Muscle layer of colon (tissue), 2 donors: Measurements from ENCODE around the gene FZD1.
"Not testable (repeated sequence)": the region's sequence is repeated elsewhere in the genome, so short reads cannot be mapped to it uniquely, and the experiment has no call there.

Experiments used
- H3K27ac ChIP-seq: one replicate; pipeline ENCODE4 v1.7.0; 2013; ENCODE audit warnings: low read depth, mild to moderate bottlenecking, low read length, moderate library complexity
- H3K27me3 ChIP-seq, 2 donors: one replicate each; pipeline ENCODE4 v1.7.0; 2013; ENCODE audit warnings: low read length in 2 of 2, mild to moderate bottlenecking in 2 of 2; ENCODE audit not compliant: insufficient read depth in 2 of 2, control insufficient read depth in 1 of 2
- H3K36me3 ChIP-seq: one replicate; pipeline ENCODE4 v1.7.0; 2013; ENCODE audit warnings: mild to moderate bottlenecking, low read length; ENCODE audit not compliant: insufficient read depth
- H3K4me1 ChIP-seq: one replicate; pipeline ENCODE4 v1.7.0; 2013; ENCODE audit warnings: mild to moderate bottlenecking, low read length; ENCODE audit not compliant: insufficient read depth
- H3K4me3 ChIP-seq, 2 donors: one replicate each; pipeline ENCODE4 v1.7.0; 2013; ENCODE audit warnings: low read length in 2 of 2, low read depth in 1 of 2, mild to moderate bottlenecking in 1 of 2, moderate library complexity in 1 of 2
- H3K9ac ChIP-seq: one replicate; pipeline ENCODE4 v1.7.0; 2013; ENCODE audit warnings: low read length
- H3K9me3 ChIP-seq: one replicate; pipeline ENCODE4 v1.7.0; 2013; ENCODE audit warnings: mild to moderate bottlenecking, low read length
- donor health status: abdominal sarcoma.
- donor health status: Adenocarcinoma of cecum.

The FZD1 gene

DNA sequence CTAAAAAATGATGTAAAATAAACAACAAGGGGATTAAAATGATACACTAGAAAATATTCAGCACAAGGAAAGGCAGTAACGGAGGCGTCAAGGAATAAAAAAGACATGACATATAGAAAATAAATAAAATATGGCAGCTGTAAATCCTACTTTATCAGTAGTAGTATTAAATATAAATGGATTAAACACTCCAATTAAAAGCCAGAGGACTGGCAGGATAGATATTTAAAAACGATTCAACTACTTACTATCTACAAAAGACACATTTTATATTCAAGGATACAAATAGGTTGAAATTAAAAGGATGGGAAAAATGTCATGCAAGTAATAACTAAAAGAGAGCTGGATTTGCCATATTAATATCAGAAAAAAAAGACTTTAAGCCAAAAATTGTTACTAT is 43.2 kb downstream of the FZD1 start:
- Histone ChIP-seq H3K36me3 (no peaks in the 10 kb centered on the region), H3K27ac (no peak overlapping the region), H3K9me3 (no peaks in the 10 kb centered on the region), H3K4me1 (no peaks in the 10 kb centered on the region), H3K27me3 (no peaks in the 10 kb centered on the region), H3K9ac (no peak overlapping the region), H3K4me3 (no peak overlapping the region)

- H3K27ac ChIP-seq, H3K9me3 ChIP-seq, H3K4me3 ChIP-seq, H3K4me1 ChIP-seq, H3K9ac ChIP-seq, H3K27me3 ChIP-seq, H3K36me3 ChIP-seq: not testable (repeated sequence)
Measured at GRCh38 chr7:91308191-91308590, 44.0 kb downstream of the FZD1 start.

GRCh38 chr7:91310830-91311460 is 46.7 kb downstream of the FZD1 start:
- no peaks in the 10 kb centered on the region for H3K27me3 ChIP-seq
- H3K36me3 ChIP-seq, result no peaks in the 10 kb centered on the region
- H3K4me1 ChIP-seq, result no peaks in the 10 kb centered on the region
- H3K9me3 ChIP-seq, result no peaks in the 10 kb centered on the region
- H3K9ac ChIP-seq, result no peak overlapping the region
- no peak overlapping the region for H3K4me3 ChIP-seq
- no peak overlapping the region for H3K27ac ChIP-seq

- Histone ChIP-seq H3K9me3 (no peaks in the 10 kb centered on the region), H3K4me1 (no peaks in the 10 kb centered on the region), H3K9ac (no peak overlapping the region), H3K27ac (no peak overlapping the region), H3K36me3 (no peaks in the 10 kb centered on the region), H3K27me3 (no peaks in the 10 kb centered on the region), H3K4me3 (no peak overlapping the region)
Measured at GRCh38 chr7:91311839-91312238, 47.6 kb downstream of the FZD1 start.

GRCh38 chr7:91313113-91313512 is 48.9 kb downstream of the FZD1 start:
- Histone ChIP-seq H3K4me3 (no peak overlapping the region), H3K27me3 (no peaks in the 10 kb centered on the region), H3K9me3 (no peaks in the 10 kb centered on the region), H3K4me1 (no peaks in the 10 kb centered on the region), H3K27ac (no peak overlapping the region), H3K9ac (no peak overlapping the region), H3K36me3 (no peaks in the 10 kb centered on the region)

- H3K27ac ChIP-seq, result no peak overlapping the region
- no peak overlapping the region for H3K4me3 ChIP-seq
- no peaks in the 10 kb centered on the region for H3K27me3 ChIP-seq
- H3K4me1 ChIP-seq, result no peaks in the 10 kb centered on the region
- H3K9ac ChIP-seq, result no peak overlapping the region
- no peaks in the 10 kb centered on the region for H3K36me3 ChIP-seq
- no peaks in the 10 kb centered on the region for H3K9me3 ChIP-seq
Measured at GRCh38 chr7:91314591-91315323, 50.5 kb downstream of the FZD1 start.

- H3K36me3 ChIP-seq, result no peaks in the 10 kb centered on the region
- no peaks in the 10 kb centered on the region for H3K27me3 ChIP-seq
- H3K27ac ChIP-seq, result no peak overlapping the region
- no peaks in the 10 kb centered on the region for H3K9me3 ChIP-seq
- H3K4me3 ChIP-seq, result no peak overlapping the region
- no peak overlapping the region for H3K9ac ChIP-seq
- H3K4me1 ChIP-seq, result no peaks in the 10 kb centered on the region
Measured at GRCh38 chr7:91316426-91316825, 52.2 kb downstream of the FZD1 start.

- Histone ChIP-seq H3K9me3 (no peaks in the 10 kb centered on the region), H3K4me1 (no peaks in the 10 kb centered on the region), H3K4me3 (no peak overlapping the region), H3K27me3 (no peaks in the 10 kb centered on the region), H3K9ac (no peak overlapping the region), H3K27ac (no peak overlapping the region), H3K36me3 (no peaks in the 10 kb centered on the region)
Measured at GRCh38 chr7:91319351-91319750, 55.1 kb downstream of the FZD1 start.

- Histone ChIP-seq H3K9me3 (no peaks in the 10 kb centered on the region), H3K36me3 (no peaks in the 10 kb centered on the region), H3K9ac (no peak overlapping the region), H3K4me3 (no peak overlapping the region), H3K4me1 (no peaks in the 10 kb centered on the region), H3K27me3 (no peaks in the 10 kb centered on the region), H3K27ac (no peak overlapping the region)
Measured at GRCh38 chr7:91320366-91321078, 56.3 kb downstream of the FZD1 start.
